ENCODE results near the gene SLC10A3. TPM values are rescaled to one million over a fixed set of nuclear protein-coding genes. Genes with fewer than 3 reads are reported as not detected.

Gene SLC10A3
- total and polyA plus RNA-seq, 2 of the 8 experiments (the other 6 are each of a cell fraction or from before 2014, with no cell fraction given), result 6.8 to 9.5 TPM

DNA sequence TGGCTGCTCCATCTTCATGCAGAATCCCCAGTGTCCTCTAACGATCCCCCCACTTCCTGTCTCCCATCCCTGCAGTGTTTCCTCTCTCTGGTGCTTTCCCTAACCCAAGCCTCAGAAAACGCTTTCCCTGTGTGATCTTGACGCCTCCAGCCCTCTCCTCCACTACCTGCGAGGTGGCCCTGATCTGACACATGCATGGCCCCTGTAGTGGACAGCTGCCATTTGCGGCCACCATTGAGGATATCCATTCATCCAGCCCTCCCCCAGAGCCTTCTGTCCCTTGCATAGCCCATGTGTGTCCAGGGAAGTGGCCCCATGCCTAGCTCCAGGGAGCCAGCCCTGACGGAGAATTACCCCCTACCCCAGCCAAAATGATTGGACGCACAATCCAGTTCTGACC, 7.1 kb downstream of the SLC10A3 start:
- Histone ChIP-seq H2BK15ac (ENCODE audit: low read length) (no peak overlapping the region), H2BK120ac (replicated peaks; ENCODE audit: low read depth, low read length) (no peak overlapping the region), H3K14ac (ENCODE audit: insufficient read length) (no peak overlapping the region), H3K9me3 (ENCODE audit: insufficient read depth in 2 of 2, low read depth in 1 of 2, low read length in 1 of 2) (no peaks in the 10 kb centered on the region), H4K5ac (ENCODE audit: insufficient read length, low read depth, low read length) (no peak overlapping the region), H4K20me1 (replicated peaks in 1 of 2; ENCODE audit: control insufficient read depth in 1 of 2, insufficient read depth in 2 of 2, low read length in 2 of 2) (peaks cover 0 to 2% of the 10 kb centered on the region in 2 experiments), H3K4me2 (ENCODE audit: insufficient read depth in 1 of 2, low read depth in 2 of 2, low read length in 2 of 2) (no peak overlapping the region), H3K27ac (ENCODE audit: low read depth, low read length) (no peak overlapping the region), H3K27me3 (replicated peaks in 1 of 4; ENCODE audit: control insufficient read depth in 3 of 4, extremely low read depth in 1 of 4, insufficient read depth in 3 of 4, low read length in 3 of 4) (no peaks in the 10 kb centered on the region), H3K23ac (ENCODE audit: insufficient read length) (no peak overlapping the region), H4K8ac (ENCODE audit: extremely low read depth, insufficient read depth, low read length) (no peak overlapping the region), H3K4ac (replicated peaks; ENCODE audit: insufficient read length, low read depth, low read length) (no peak overlapping the region), H4K91ac (replicated peaks; ENCODE audit: insufficient read length, low read length) (no peak overlapping the region), H3K4me3 (ENCODE audit: extremely low read depth in 1 of 4, insufficient read depth in 2 of 4, low read depth in 3 of 4, low read length in 4 of 4) (no peak overlapping the region), H3K36me3 (ENCODE audit: control insufficient read depth in 2 of 4, insufficient read depth in 4 of 4, low read length in 3 of 4) (peaks cover 0 to 13% (median 0%) of the 10 kb centered on the region in 4 experiments; a peak in 2 of 8 replicates), H3K79me1 (ENCODE audit: low read depth, low read length) (no peaks in the 10 kb centered on the region), H3K9ac (replicated peaks in 1 of 4; ENCODE audit: extremely low read depth in 1 of 4, low read depth in 3 of 4, low read length in 3 of 4) (no peak overlapping the region), H2BK12ac (ENCODE audit: low read depth, low read length) (no peak overlapping the region), H3K79me2 (ENCODE audit: control insufficient read depth in 1 of 2, insufficient read depth in 2 of 2, low read length in 2 of 2) (no peaks in the 10 kb centered on the region), H2BK20ac (ENCODE audit: low read length) (no peak overlapping the region), H3K56ac (replicated peaks; ENCODE audit: insufficient read length, low read depth, low read length) (no peak overlapping the region), H2AFZ (ENCODE audit: low read length) (no peak overlapping the region), H3K18ac (ENCODE audit: extremely low read depth, low read length) (no peak overlapping the region), H3K23me2 (ENCODE audit: low read depth, low read length) (peaks cover under 1% of the 10 kb centered on the region; the same call in 1 of the 2 replicates), H3K4me1 (replicated peaks in 1 of 4; ENCODE audit: control insufficient read depth in 3 of 4, insufficient read depth in 4 of 4, low read length in 3 of 4) (peaks cover 0 to 4% (median 2%) of the 10 kb centered on the region in 4 experiments; a peak in 4 of 7 replicates), H2BK5ac (ENCODE audit: low read depth, low read length) (no peak overlapping the region), H2AK5ac (ENCODE audit: low read depth, low read length) (no peak overlapping the region)
- DNase-seq (ENCODE audit: low read depth in 1 of 2, low spot score in 2 of 2) (no peak), FAIRE-seq (no peak)
- ChIA-PET POLR2A (ENCODE audit: partially characterized antibody) (no interaction called here), CTCF (ENCODE audit: partially characterized antibody) (interaction anchor here (1.0 to 2.1 kb wide), 4 partner anchors 24 to 100 kb away, joined by 3 to 8 read pairs (median 4); no protein-coding TSS in a partner anchor)
- 89% methylated on average over 5 of the region's 7 CpGs; no CpG with 5 or more reads in 1 of the 2 experiments for WGBS, 2 experiments (ENCODE audit: extremely low coverage in 1 of 2, insufficient coverage in 1 of 2, insufficient read length in 1 of 2, insufficient replicate concordance in 2 of 2, low coverage in 1 of 2, low lambda C conversion rate in 2 of 2, missing lambda C conversion rate in 1 of 2)
- TF ChIP-seq, protein P1, sequence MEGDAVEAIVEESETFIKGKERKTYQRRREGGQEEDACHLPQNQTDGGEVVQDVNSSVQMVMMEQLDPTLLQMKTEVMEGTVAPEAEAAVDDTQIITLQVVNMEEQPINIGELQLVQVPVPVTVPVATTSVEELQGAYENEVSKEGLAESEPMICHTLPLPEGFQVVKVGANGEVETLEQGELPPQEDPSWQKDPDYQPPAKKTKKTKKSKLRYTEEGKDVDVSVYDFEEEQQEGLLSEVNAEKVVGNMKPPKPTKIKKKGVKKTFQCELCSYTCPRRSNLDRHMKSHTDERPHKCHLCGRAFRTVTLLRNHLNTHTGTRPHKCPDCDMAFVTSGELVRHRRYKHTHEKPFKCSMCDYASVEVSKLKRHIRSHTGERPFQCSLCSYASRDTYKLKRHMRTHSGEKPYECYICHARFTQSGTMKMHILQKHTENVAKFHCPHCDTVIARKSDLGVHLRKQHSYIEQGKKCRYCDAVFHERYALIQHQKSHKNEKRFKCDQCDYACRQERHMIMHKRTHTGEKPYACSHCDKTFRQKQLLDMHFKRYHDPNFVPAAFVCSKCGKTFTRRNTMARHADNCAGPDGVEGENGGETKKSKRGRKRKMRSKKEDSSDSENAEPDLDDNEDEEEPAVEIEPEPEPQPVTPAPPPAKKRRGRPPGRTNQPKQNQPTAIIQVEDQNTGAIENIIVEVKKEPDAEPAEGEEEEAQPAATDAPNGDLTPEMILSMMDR (IDR thresholded peaks at IDR 0.05; ENCODE audit: control extremely low read depth in 1 of 3, insufficient read depth in 1 of 3, low read depth in 1 of 3, low read length in 3 of 3), result no peak
- TF ChIP-seq MAX (IDR thresholded peaks at IDR 0.05) (no peak), HDAC2 (IDR thresholded peaks at IDR 0.05; ENCODE audit: borderline replicate concordance in 1 of 2, low read depth in 2 of 2, low read length in 2 of 2) (no peak), EP300 (IDR thresholded peaks at IDR 0.05; ENCODE audit: borderline replicate concordance in 1 of 2, low read depth in 2 of 2, low read length in 2 of 2) (no peak), SP2 (IDR thresholded peaks at IDR 0.05; ENCODE audit: low read length) (no peak), ZNF274 (IDR thresholded peaks at IDR 0.05; ENCODE audit: borderline replicate concordance, extremely low read depth, low read length) (no peak), RNF2 (IDR thresholded peaks at IDR 0.05; ENCODE audit: borderline replicate concordance, low read depth, low read length, missing control alignments, poor library complexity, severe bottlenecking) (no peak), EGR1 (IDR thresholded peaks at IDR 0.05; ENCODE audit: borderline replicate concordance, low read depth, low read length) (no peak), BCL11A (IDR thresholded peaks at IDR 0.05; ENCODE audit: low read depth in 2 of 2, low read length in 2 of 2) (no peak)

Measured in H1 (cell line).